Endothelial cell of umbilical vein (primary cell): ENCODE data around the gene RPLP2.

ENCODE experiments used
- CTCF ChIP-seq, 2 donors: IDR thresholded peaks; 1 replicate in 1 of 2; 2 replicates in 1 of 2; pipeline ENCODE4 v1.5.1; 2011; ENCODE audit warnings: low read length in 2 of 2, mild to moderate bottlenecking in 2 of 2, moderate library complexity in 2 of 2, control low read depth in 1 of 2, inconsistent platforms in 1 of 2, low read depth in 1 of 2; ENCODE audit not compliant: insufficient read depth in 1 of 2; ENCODE audit errors: extremely low read depth in 1 of 2
- EZH2 ChIP-seq: IDR thresholded peaks from 2 replicates; pipeline ENCODE4 v1.6.1; 2012; ENCODE audit warnings: borderline replicate concordance, low read depth, mild to moderate bottlenecking, moderate library complexity, low read length, inconsistent platforms; ENCODE audit not compliant: severe bottlenecking
- FOS ChIP-seq: IDR thresholded peaks from 2 replicates; pipeline ENCODE4 v1.6.1; 2011; ENCODE audit warnings: mild to moderate bottlenecking, low read length, moderate library complexity, borderline replicate concordance; ENCODE audit not compliant: insufficient read depth
- GATA2 ChIP-seq: IDR thresholded peaks from 2 replicates; pipeline ENCODE4 v1.7.0; 2011; ENCODE audit warnings: low read depth, mild to moderate bottlenecking, moderate library complexity, mixed read lengths, low read length; ENCODE audit not compliant: insufficient read length, insufficient read depth
- JUN ChIP-seq: IDR thresholded peaks from 2 replicates; pipeline ENCODE4 v1.6.1; 2011; ENCODE audit warnings: borderline replicate concordance, low read depth; ENCODE audit not compliant: insufficient read length, insufficient read depth
- MAX ChIP-seq: IDR thresholded peaks from 2 replicates; pipeline ENCODE4 v1.6.1; 2011; ENCODE audit not compliant: insufficient read depth, insufficient read length
- MYC ChIP-seq: IDR thresholded peaks from one replicate; pipeline ENCODE4 v1.6.1; 2011; ENCODE audit warnings: mild to moderate bottlenecking, low read depth, low read length
- POLR2A ChIP-seq: IDR thresholded peaks from 2 replicates; pipeline ENCODE4 v1.6.1; 2012; ENCODE audit warnings: low read depth, mild to moderate bottlenecking, control low read depth, low read length
- POLR2AphosphoS5 ChIP-seq: IDR thresholded peaks from 2 replicates; pipeline ENCODE4 v1.6.1; 2012; ENCODE audit warnings: low read depth, mild to moderate bottlenecking, control low read depth, low read length, moderate library complexity; ENCODE audit not compliant: insufficient read depth

GRCh38 chr11:788953-789940 lies 20.5 kb upstream of the RPLP2 start:
- no peak for TF ChIP-seq POLR2A
- no peak for TF ChIP-seq POLR2AphosphoS5
- no peak for TF ChIP-seq CTCF (IDR thresholded peaks at IDR 0.05; ENCODE audit: extremely low read depth in 1 of 2, insufficient read depth in 1 of 2, low read depth in 1 of 2, low read length in 2 of 2)
- no peak for TF ChIP-seq EZH2
- TF ChIP-seq JUN = no peak
- no peak for TF ChIP-seq MAX
- no peak for TF ChIP-seq FOS
- no peak for TF ChIP-seq MYC
- TF ChIP-seq GATA2 = no peak
